Activated CD4-positive, alpha-beta T cell treated with anti-CD3 and anti-CD28 coated beads, Interleukin-2, amount 50 U/mL, for 4 hours (primary cell): ENCODE data around the gene SDHC.
A peak's percentile ranks its signal among the peaks of the same experiment; 100 is the strongest.

Source experiments
- DNase-seq, 2 experiments: peaks; one replicate each; pipeline ENCODE4 v3.0.0-alpha.2; 2020

SDHC gene

GRCh38 chr1:161314201-161314981 lies at the start of gene SDHC:
SDHC (plus strand) TSS chr1:161314381; CDS start chr1:161314406, 25 bp downstream.
- peak; percentile 85 for DNase-seq

- no peak for DNase-seq
Observed at GRCh38 chr1:161265305-161265704, 48.9 kb upstream of the SDHC start.

GRCh38 chr1:161266202-161266601 lies 48.0 kb upstream of the SDHC start:
- no peak for DNase-seq

GRCh38 chr1:161266836-161267235 lies 47.3 kb upstream of the SDHC start:
- DNase-seq, result no peak

GRCh38 chr1:161267321-161267720 lies 46.9 kb upstream of the SDHC start:
- DNase-seq, result no peak

- no peak for DNase-seq
Observed at GRCh38 chr1:161273402-161273801, 40.8 kb upstream of the SDHC start.

- DNase-seq, result no peak
Observed at GRCh38 chr1:161274874-161275273, 39.3 kb upstream of the SDHC start.

- DNase-seq, result no peak
Observed at GRCh38 chr1:161282991-161283390, 31.2 kb upstream of the SDHC start.

- no peak for DNase-seq
Observed at GRCh38 chr1:161285113-161285512, 29.1 kb upstream of the SDHC start.

- DNase-seq, result no peak
Observed at GRCh38 chr1:161285521-161285920, 28.7 kb upstream of the SDHC start.

- no peak for DNase-seq
Observed at GRCh38 chr1:161287482-161288054, 26.6 kb upstream of the SDHC start.

- DNase-seq, result no peak
Observed at GRCh38 chr1:161290779-161291178, 23.4 kb upstream of the SDHC start.

- DNase-seq, result no peak
Observed at GRCh38 chr1:161297415-161297814, 16.8 kb upstream of the SDHC start.

- DNase-seq, result no peak
Observed at GRCh38 chr1:161298116-161298515, 16.1 kb upstream of the SDHC start.

GRCh38 chr1:161299347-161299746 lies 14.8 kb upstream of the SDHC start:
- DNase-seq, result no peak

GRCh38 chr1:161300478-161300877 lies 13.7 kb upstream of the SDHC start:
- no peak for DNase-seq

GRCh38 chr1:161304927-161305866 lies 9.0 kb upstream of the SDHC start:
- no peak for DNase-seq

GRCh38 chr1:161305867-161306519 lies 8.2 kb upstream of the SDHC start:
- peak; percentile 78 for DNase-seq

GRCh38 chr1:161307230-161307768 lies 6.9 kb upstream of the SDHC start:
- no peak for DNase-seq

GRCh38 chr1:161307892-161308638 lies 6.1 kb upstream of the SDHC start:
- no peak for DNase-seq

GRCh38 chr1:161309868-161310267 lies 4.3 kb upstream of the SDHC start, which contains the start of gene MPZ:
MPZ (minus strand) TSS chr1:161309968; CDS start chr1:161309905, 63 bp downstream.
- DNase-seq, result no peak
